ENCODE measurements around the gene KRTAP5-2. TPM values are rescaled to one million over a fixed set of nuclear protein-coding genes. Genes with fewer than 3 reads are reported as not detected.

KRTAP5-2 gene
- total and polyA plus RNA-seq, 2 of the 8 experiments (the other 6 are each of a cell fraction or from before 2014, with no cell fraction given): not detected

DNA sequence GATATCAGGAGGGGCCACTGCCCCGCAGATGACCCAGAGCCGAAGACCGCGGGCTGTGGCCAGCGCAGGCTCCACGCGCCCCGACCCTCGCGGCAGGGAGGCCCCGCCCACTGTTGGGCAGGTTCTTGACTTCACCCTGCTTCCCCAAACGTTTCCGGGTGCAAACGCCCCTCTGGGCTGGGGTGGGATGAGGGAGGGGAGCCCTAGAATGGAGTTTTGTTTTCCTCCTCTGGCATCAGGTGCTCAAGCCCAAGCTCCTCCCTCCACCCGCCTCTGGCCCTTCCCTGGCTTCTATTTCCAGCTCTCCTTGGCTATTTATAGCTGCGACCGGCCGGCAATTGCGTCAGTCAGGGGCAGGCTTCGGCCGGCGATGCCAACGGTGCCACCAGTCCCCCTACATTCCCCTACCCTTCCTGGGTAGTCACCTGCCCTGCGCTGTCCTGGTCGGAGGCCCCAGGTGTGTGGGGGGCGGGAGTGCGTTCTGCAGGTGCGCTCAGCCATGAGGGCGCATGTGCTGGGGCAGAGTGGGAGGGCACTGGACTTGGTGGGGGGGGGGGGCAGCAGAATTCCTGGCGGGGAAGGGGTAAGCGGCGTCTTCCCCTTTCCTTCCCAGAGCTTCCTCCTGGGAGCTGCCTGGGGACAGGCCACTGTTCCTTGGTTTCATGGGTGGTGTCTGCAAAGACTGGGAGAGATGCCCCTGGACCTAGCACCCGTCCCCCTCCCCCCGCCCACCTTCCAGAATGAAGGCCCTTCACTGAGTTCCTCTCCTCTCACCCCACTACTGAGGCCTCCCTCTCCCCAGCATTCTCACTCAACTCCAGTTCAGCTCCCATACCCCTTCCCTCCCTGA is 49.6 kb downstream of the KRTAP5-2 start (continued):
- TF ChIP-seq, protein P1, sequence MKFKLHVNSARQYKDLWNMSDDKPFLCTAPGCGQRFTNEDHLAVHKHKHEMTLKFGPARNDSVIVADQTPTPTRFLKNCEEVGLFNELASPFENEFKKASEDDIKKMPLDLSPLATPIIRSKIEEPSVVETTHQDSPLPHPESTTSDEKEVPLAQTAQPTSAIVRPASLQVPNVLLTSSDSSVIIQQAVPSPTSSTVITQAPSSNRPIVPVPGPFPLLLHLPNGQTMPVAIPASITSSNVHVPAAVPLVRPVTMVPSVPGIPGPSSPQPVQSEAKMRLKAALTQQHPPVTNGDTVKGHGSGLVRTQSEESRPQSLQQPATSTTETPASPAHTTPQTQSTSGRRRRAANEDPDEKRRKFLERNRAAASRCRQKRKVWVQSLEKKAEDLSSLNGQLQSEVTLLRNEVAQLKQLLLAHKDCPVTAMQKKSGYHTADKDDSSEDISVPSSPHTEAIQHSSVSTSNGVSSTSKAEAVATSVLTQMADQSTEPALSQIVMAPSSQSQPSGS (IDR thresholded peaks at IDR 0.05; ENCODE audit: low read length): no peak
- TF ChIP-seq JUND (IDR thresholded peaks at IDR 0.05; ENCODE audit: low read length): peak; percentile 40; the same call in 1 of the 2 replicates
- TF ChIP-seq SUZ12 (IDR thresholded peaks at IDR 0.05; ENCODE audit: low read length): 0 out of 2 replicates have a peak, but pooled peaks have one; percentile 12
- TF ChIP-seq TEAD4 (IDR thresholded peaks at IDR 0.05; ENCODE audit: low read depth, low read length): peak; percentile 24; the same call in 1 of the 2 replicates
- TF ChIP-seq POLR2A (IDR thresholded peaks at IDR 0.05; ENCODE audit: control extremely low read depth in 1 of 2, low read depth in 2 of 2, low read length in 2 of 2): peak in 1 of 2 experiments; percentile 71; a peak in 2 of 3 replicates
- peak; percentile 76 for TF ChIP-seq TBP (IDR thresholded peaks at IDR 0.05; ENCODE audit: low read depth, low read length)
- peak; percentile 75; the same call in 1 of the 2 replicates for TF ChIP-seq TAF1 (IDR thresholded peaks at IDR 0.05; ENCODE audit: low read depth, low read length)

All from H1 (cell line).